Gastrocnemius medialis (tissue), 4 donors: ENCODE measurements around the gene PLAC9. TPM values are rescaled to one million over a fixed set of nuclear protein-coding genes. Genes with fewer than 3 reads are reported as not detected.

ENCODE experiments used
- ATAC-seq, 2 donors: fragments of 150-250 bp; one replicate each; pipeline ENCODE4 v1.9.1; 2016
- DNase-seq, 2 donors: peaks; one replicate each; pipeline ENCODE4 v3.0.0-alpha.2; 2019
- H3K27ac ChIP-seq, 4 donors: fragments of 200-600 bp; sonication (generic); 1 replicate in 1 of 4; 2 replicates in 3 of 4; pipeline ENCODE4 v1.5.1; 2016 to 2018; ENCODE audit warnings: mild to moderate bottlenecking in 2 of 4, moderate library complexity in 1 of 4
- H3K27me3 ChIP-seq, 3 donors: fragments of 200-600 bp; sonication (generic) in 2 of 3; 1 replicate in 1 of 3; 2 replicates in 2 of 3; pipeline versions ENCODE4 v1.5.1 to v1.6.0; 2016 to 2019; ENCODE audit warnings: mild to moderate bottlenecking in 1 of 3, moderate library complexity in 1 of 3
- H3K36me3 ChIP-seq, 2 donors: fragments of 200-600 bp; sonication (generic) in 1 of 2; one replicate each; pipeline ENCODE4 v1.5.1; 2017 to 2018
- H3K4me1 ChIP-seq, 2 donors: fragments of 200-600 bp; sonication (generic) in 1 of 2; one replicate each; pipeline ENCODE4 v1.5.1; 2016 to 2017; ENCODE audit warnings: mild to moderate bottlenecking in 2 of 2
- H3K4me3 ChIP-seq, 4 donors: fragments of 200-600 bp; sonication (generic) in 3 of 4; 1 replicate in 1 of 4; 2 replicates in 3 of 4; pipeline ENCODE4 v1.5.1; 2016 to 2019; ENCODE audit warnings: mild to moderate bottlenecking in 2 of 4
- H3K9me3 ChIP-seq, 3 donors: fragments of 200-600 bp; sonication (generic) in 2 of 3; 1 replicate in 1 of 3; 2 replicates in 2 of 3; pipeline ENCODE4 v1.5.1; 2016 to 2019
- POLR2A ChIP-seq, 2 donors: fragments of 450-650 bp; IDR thresholded peaks; one replicate each; pipeline ENCODE4 v1.6.1; 2017; ENCODE audit warnings: antibody characterized with exemption in 2 of 2, mild to moderate bottlenecking in 2 of 2, moderate library complexity in 2 of 2
- in situ Hi-C, 4 donors: fragments of 200-750 bp; cut with MboI; loops; one replicate each; pipeline versions ENCODE4 v1.15.0 to v1.8.0; 2017; ENCODE audit warnings: low sequenced_read_pairs in 4 of 4
- intact Hi-C: fragments of 100-400 bp; cut with DNase I; formaldehyde crosslinking; loops from one replicate; pipeline ENCODE4 v1.15.1; 2023; ENCODE audit warnings: low total_unique reads
- total RNA-seq, 4 donors: library from RNA; depleted of rRNA; stranded (reverse); fragments of >200 nt; gene quantifications; one replicate each; pipeline versions ENCODE4 v1.1.0 to v1.2.3, GENCODE V29; 2016
- TF ChIP-seq, protein P1 (sequence below), 5 experiments: fragments of 450-650 bp in 3 of 5; fragments of 200-600 bp in 2 of 5; sonication (generic) in 2 of 5; IDR thresholded peaks in 4 of 5; conservative IDR thresholded peaks in 1 of 5; 1 replicate in 4 of 5; 2 replicates in 1 of 5; pipeline ENCODE4 v1.5.1; 2016 to 2019; ENCODE audit warnings: antibody characterized with exemption in 5 of 5, mild to moderate bottlenecking in 3 of 5, moderate library complexity in 3 of 5

Gene PLAC9
- total RNA-seq, 4 donors from 2014 or later: 4.6 to 16.1 (median 6.9) TPM

DNA sequence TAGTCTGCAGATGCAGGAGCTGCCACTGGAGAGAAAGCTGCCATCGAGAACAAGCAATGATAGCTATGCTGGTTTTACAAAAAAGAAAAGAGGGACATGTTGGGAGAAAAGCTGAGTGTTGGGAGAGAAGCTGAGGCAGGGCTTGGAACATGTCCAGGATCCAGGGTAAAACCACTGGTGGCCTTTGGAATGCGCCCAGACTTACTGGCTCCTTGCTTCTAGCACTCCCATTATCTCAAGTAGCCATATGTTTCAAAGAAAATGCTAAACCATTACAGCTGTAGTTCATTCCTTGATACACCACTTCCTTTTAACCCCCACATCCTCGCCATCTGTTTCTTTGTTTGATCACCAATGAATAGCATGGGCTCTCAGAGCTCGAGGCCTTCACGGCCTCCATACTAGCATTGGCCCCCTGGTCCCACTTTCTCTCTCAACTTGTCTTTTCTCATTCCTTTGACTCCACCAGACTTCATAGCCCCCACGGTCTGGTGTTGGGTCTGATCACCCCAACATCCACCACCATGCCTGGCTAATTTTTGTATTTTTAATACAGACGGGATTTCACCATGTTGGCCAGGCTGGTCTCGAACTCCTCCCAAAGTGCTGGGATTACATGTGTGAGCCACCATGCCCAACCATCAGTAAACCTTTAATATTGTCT, 23.8 kb upstream of the PLAC9 start:
- peaks cover 0 to 5% (median 0%) of the 10 kb centered on the region in 3 donors for H3K9me3 ChIP-seq
- DNase-seq (no peak), ATAC-seq (no peak)
- H3K4me1 ChIP-seq: peaks cover 0 to 3% of the 10 kb centered on the region in 2 donors
- no peaks in the 10 kb centered on the region for H3K27me3 ChIP-seq
- no peak for TF ChIP-seq POLR2A (IDR thresholded peaks at IDR 0.05)
- TF ChIP-seq, protein P1, sequence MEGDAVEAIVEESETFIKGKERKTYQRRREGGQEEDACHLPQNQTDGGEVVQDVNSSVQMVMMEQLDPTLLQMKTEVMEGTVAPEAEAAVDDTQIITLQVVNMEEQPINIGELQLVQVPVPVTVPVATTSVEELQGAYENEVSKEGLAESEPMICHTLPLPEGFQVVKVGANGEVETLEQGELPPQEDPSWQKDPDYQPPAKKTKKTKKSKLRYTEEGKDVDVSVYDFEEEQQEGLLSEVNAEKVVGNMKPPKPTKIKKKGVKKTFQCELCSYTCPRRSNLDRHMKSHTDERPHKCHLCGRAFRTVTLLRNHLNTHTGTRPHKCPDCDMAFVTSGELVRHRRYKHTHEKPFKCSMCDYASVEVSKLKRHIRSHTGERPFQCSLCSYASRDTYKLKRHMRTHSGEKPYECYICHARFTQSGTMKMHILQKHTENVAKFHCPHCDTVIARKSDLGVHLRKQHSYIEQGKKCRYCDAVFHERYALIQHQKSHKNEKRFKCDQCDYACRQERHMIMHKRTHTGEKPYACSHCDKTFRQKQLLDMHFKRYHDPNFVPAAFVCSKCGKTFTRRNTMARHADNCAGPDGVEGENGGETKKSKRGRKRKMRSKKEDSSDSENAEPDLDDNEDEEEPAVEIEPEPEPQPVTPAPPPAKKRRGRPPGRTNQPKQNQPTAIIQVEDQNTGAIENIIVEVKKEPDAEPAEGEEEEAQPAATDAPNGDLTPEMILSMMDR (IDR thresholded peaks at IDR 0.05 in 4 of 5, conservative IDR thresholded peaks at IDR 0.05 in 1 of 5): no peak
- H3K36me3 ChIP-seq: no peaks in the 10 kb centered on the region
- intact Hi-C loops (no loop called here), in situ Hi-C loops (no loop called here)
- no peak overlapping the region for H3K27ac ChIP-seq
- H3K4me3 ChIP-seq: no peak overlapping the region

DNA sequence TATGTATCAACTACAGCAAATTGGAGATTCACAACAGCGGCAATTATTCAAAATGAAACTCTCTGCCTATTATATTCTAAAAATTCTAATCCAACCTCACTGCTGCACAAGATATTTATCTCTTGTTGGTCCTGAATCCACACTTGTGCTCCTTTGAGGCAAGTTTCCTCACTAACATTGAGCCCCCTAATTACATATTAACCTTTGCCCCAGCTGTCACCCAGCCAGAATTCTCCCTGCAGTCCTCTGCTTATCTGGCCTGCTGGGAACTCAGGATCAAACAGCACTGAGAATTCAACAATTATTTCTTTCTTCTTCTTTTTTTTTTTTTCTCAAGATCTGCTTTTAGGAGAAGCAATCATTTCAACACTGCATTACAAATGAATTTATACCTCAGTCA, 21.5 kb upstream of the PLAC9 start:
- TF ChIP-seq, protein P1 (IDR thresholded peaks at IDR 0.05 in 4 of 5, conservative IDR thresholded peaks at IDR 0.05 in 1 of 5): no peak
- Histone ChIP-seq H3K36me3 (no peaks in the 10 kb centered on the region), H3K9me3 (peaks cover 0 to 5% (median 0%) of the 10 kb centered on the region in 3 donors), H3K4me1 (no peaks in the 10 kb centered on the region), H3K4me3 (no peak overlapping the region), H3K27ac (no peak overlapping the region), H3K27me3 (no peaks in the 10 kb centered on the region)
- no peak for DNase-seq
- ATAC-seq: no peak
- intact Hi-C loops: no loop called here
- in situ Hi-C loops: no loop called here

DNA sequence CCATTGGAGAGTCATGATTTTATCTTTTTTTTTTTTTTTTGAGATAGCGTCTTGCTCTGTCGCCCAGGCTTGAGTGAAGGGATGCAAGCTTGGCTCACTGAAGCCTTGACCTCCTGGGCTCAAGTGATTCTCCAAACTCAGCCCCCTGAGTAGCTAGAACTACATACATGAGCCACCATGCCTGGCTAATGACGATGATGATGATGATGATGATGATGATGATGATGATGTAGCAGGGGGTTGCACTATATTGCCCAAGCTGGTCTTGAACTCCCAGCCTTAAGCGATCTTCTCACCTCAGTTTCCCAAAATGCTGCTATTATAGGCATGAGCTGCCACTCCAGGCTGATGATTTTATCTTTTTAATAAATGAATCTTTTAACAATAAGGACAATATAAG, 13.9 kb upstream of the PLAC9 start:
- DNase-seq: no peak
- intact Hi-C loops: no loop called here

DNA sequence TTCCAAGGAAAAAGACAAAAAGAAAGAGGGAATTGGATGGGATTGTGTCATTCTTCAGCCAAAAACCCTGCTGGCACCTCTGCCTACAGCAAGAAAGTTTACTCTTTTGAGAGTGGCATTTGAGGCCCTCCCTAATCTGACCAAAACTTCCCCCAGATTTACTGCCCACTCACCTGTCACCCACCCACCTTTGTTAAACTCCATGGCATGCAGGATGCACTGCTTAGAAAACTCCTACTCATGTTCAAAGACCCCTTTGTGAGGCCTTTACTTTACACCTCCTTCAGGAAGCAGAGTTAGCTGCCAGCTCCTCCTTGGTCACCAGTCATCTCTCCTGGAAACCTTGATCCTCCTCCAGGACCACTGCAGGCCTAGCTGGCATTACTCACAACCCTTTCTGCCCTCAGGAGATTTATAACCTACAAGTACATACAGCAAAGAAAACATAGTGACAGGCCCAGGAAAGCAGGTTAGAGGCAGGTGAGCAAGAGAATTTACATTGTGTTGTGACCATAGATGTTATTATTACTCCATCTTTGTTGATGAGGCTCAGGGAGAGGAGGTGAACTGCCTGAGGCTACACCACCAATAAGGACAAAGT, 10.3 kb upstream of the PLAC9 start:
- ATAC-seq (no peak), DNase-seq (no peak)
- intact Hi-C loops (no loop called here), in situ Hi-C loops (no loop called here)
- Histone ChIP-seq H3K4me1 (no peaks in the 10 kb centered on the region), H3K36me3 (no peaks in the 10 kb centered on the region), H3K27me3 (no peaks in the 10 kb centered on the region), H3K9me3 (no peaks in the 10 kb centered on the region), H3K27ac (no peak overlapping the region), H3K4me3 (no peak overlapping the region)
- TF ChIP-seq POLR2A (IDR thresholded peaks at IDR 0.05): no peak
- TF ChIP-seq, protein P1 (IDR thresholded peaks at IDR 0.05 in 4 of 5, conservative IDR thresholded peaks at IDR 0.05 in 1 of 5): no peak

More for the DNA sequence above, 13.9 kb upstream of the PLAC9 start:
- H3K4me1 ChIP-seq: no peaks in the 10 kb centered on the region
- TF ChIP-seq POLR2A (IDR thresholded peaks at IDR 0.05): no peak
- TF ChIP-seq, protein P1 (IDR thresholded peaks at IDR 0.05 in 4 of 5, conservative IDR thresholded peaks at IDR 0.05 in 1 of 5): no peak
- in situ Hi-C loops: no loop called here
- H3K27me3 ChIP-seq: no peaks in the 10 kb centered on the region
- no peak overlapping the region for H3K27ac ChIP-seq
- no peak for ATAC-seq
- H3K9me3 ChIP-seq: no peaks in the 10 kb centered on the region
- H3K36me3 ChIP-seq: no peaks in the 10 kb centered on the region
- H3K4me3 ChIP-seq: no peak overlapping the region
